Calu3 (cell line): ENCODE results near the gene RHBDL1. TPM values are rescaled to one million over a fixed set of nuclear protein-coding genes. Genes with fewer than 3 reads are reported as not detected.

ENCODE experiments used
- Bru-seq: library from RNA; stranded (reverse); fragments of 400-500 nt; gene quantifications from one replicate; lab custom pipeline; 2021; lab: Mats Ljungman, UMichigan
- BruChase-seq, 2 experiments: library from RNA; stranded (reverse); fragments of 400-500 nt; gene quantifications; one replicate each; lab custom pipeline; 2021; lab: Mats Ljungman, UMichigan
- BruUV-seq: library from RNA; stranded (reverse); fragments of 400-500 nt; replicated peaks from 2 replicates; lab custom pipeline; 2021; lab: Mats Ljungman, UMichigan
- CTCF ChIA-PET: fragments of 300-600 bp; sonication (Branson Sonifier 250); formaldehyde crosslinking; loops from one replicate; lab custom pipeline; 2022; ENCODE audit warnings: antibody characterized with exemption; lab: Charles Lee
- DNase-seq: peaks from one replicate; pipeline ENCODE4 v3.0.0; 2022
- H3K27ac Mint-ChIP-seq: one replicate; pipeline ENCODE4 v1.8.0; 2022; ENCODE audit warnings: mixed read lengths; ENCODE audit not compliant: unreplicated experiment
- H3K27me3 Mint-ChIP-seq: one replicate; pipeline ENCODE4 v1.8.0; 2022; ENCODE audit warnings: mixed read lengths; ENCODE audit not compliant: unreplicated experiment
- H3K36me3 Mint-ChIP-seq: one replicate; pipeline ENCODE4 v1.8.0; 2022; ENCODE audit warnings: mild to moderate bottlenecking, moderate library complexity, mixed read lengths; ENCODE audit not compliant: insufficient read depth, unreplicated experiment
- H3K4me1 Mint-ChIP-seq: one replicate; pipeline ENCODE4 v1.8.0; 2022; ENCODE audit warnings: mild to moderate bottlenecking, low read depth, mixed read lengths; ENCODE audit not compliant: unreplicated experiment
- H3K4me3 Mint-ChIP-seq: one replicate; pipeline ENCODE4 v1.8.0; 2022; ENCODE audit warnings: mild to moderate bottlenecking, low read depth, moderate library complexity, mixed read lengths; ENCODE audit not compliant: unreplicated experiment
- H3K9me3 Mint-ChIP-seq: one replicate; pipeline ENCODE4 v1.8.0; 2022; ENCODE audit warnings: low read depth, mixed read lengths; ENCODE audit not compliant: unreplicated experiment
- CTCF ChIP-seq: fragments of 200-600 bp; IDR thresholded peaks from one replicate; pipeline ENCODE4 v1.8.0; 2022; ENCODE audit warnings: antibody characterized with exemption; ENCODE audit not compliant: unreplicated experiment
- intact Hi-C: fragments of 100-400 bp; cut with micrococcal nuclease; formaldehyde crosslinking; loops from one replicate; pipeline ENCODE4 v1.10.0; 2022; ENCODE audit not compliant: unreplicated experiment
- long read RNA-seq: library from polyadenylated mRNA; stranded (forward); transcript quantifications from one replicate; pipeline ENCODE4 v2.0.0, GENCODE V29; 2022
- total RNA-seq: library from RNA; stranded (reverse); gene quantifications from 2 replicates; pipeline ENCODE4 v1.2.3, GENCODE V29; 2022

Gene RHBDL1
- total RNA-seq (2.4 and 2.6 TPM in 2 replicates), Bru-seq, nascent RNA (percentile 15 among the genes with signal in this experiment), BruChase-seq, experiment 1, labeled RNA remaining after a 6-hour chase (percentile 60 among the genes with signal in this experiment), BruChase-seq, experiment 2, labeled RNA remaining after a 2-hour chase (percentile 60 among the genes with signal in this experiment)
- long read RNA-seq, partial matches to known transcripts = 1 of 4 reads
- long read RNA-seq, other reads (novel, unspliced or antisense) = 2 of 4 reads

- intact Hi-C loops = no loop called here
- Mint-ChIP-seq H3K27me3 (no peaks in the 10 kb centered on the region), H3K9me3 (no peaks in the 10 kb centered on the region), H3K4me1 (peaks cover 6% of the 10 kb centered on the region), H3K36me3 (peaks cover 65% of the 10 kb centered on the region), H3K4me3 (peak within 1 kb of the TSS; percentile 59), H3K27ac (peak within 1 kb of the TSS; percentile 61)
- no TSS peak for BruUV-seq
- TF ChIP-seq CTCF = no peak
- DNase-seq = peak; percentile 51
- CTCF ChIA-PET = interaction anchor here (0.6 to 0.8 kb wide), 5 partner anchors 11 to 1031 kb away, joined by 3 to 7 read pairs (median 4); partner anchors contain the start of gene MAPK8IP3
These were observed at the start of gene RHBDL1 for GRCh38 chr16:674968-675883. RHBDL1 (plus strand) TSS chr16:675671; CDS start chr16:675791, 120 bp downstream.

- intact Hi-C loops = no loop called here
- DNase-seq = no peak
- TF ChIP-seq CTCF = no peak
- CTCF ChIA-PET = no interaction called here
- BruUV-seq = no TSS peak
- Mint-ChIP-seq H3K4me3 (no peak overlapping the region), H3K36me3 (peaks cover 53% of the 10 kb centered on the region), H3K4me1 (no peaks in the 10 kb centered on the region), H3K27me3 (no peaks in the 10 kb centered on the region), H3K27ac (no peak overlapping the region), H3K9me3 (no peaks in the 10 kb centered on the region)
These were observed 49.3 kb upstream of the RHBDL1 start for GRCh38 chr16:625977-626765.

- peak overlapping the region; percentile 27 for H3K27ac Mint-ChIP-seq
- no peaks in the 10 kb centered on the region for H3K4me1 Mint-ChIP-seq
- peaks cover 59% of the 10 kb centered on the region for H3K36me3 Mint-ChIP-seq
- intact Hi-C loops = no loop called here
- BruUV-seq = no TSS peak
- no peak for DNase-seq
- H3K27me3 Mint-ChIP-seq = no peaks in the 10 kb centered on the region
- TF ChIP-seq CTCF = no peak
- CTCF ChIA-PET = no interaction called here
- no peak overlapping the region for H3K4me3 Mint-ChIP-seq
- H3K9me3 Mint-ChIP-seq = no peaks in the 10 kb centered on the region
These were observed 48.6 kb upstream of the RHBDL1 start for GRCh38 chr16:626787-627453.
